22Rv1 (cell line): ENCODE data around the gene BHLHE23.

ENCODE experiments used
- ZFX ChIP-seq: fragments of 450-650 bp; IDR thresholded peaks from 2 replicates; pipeline ENCODE4 v1.6.1; 2017; ENCODE audit warnings: antibody characterized with exemption, borderline replicate concordance
- TF ChIP-seq, protein P1 (sequence below): fragments of 450-650 bp; IDR thresholded peaks from 2 replicates; pipeline ENCODE4 v1.5.1; 2017; ENCODE audit warnings: mild to moderate bottlenecking

DNA sequence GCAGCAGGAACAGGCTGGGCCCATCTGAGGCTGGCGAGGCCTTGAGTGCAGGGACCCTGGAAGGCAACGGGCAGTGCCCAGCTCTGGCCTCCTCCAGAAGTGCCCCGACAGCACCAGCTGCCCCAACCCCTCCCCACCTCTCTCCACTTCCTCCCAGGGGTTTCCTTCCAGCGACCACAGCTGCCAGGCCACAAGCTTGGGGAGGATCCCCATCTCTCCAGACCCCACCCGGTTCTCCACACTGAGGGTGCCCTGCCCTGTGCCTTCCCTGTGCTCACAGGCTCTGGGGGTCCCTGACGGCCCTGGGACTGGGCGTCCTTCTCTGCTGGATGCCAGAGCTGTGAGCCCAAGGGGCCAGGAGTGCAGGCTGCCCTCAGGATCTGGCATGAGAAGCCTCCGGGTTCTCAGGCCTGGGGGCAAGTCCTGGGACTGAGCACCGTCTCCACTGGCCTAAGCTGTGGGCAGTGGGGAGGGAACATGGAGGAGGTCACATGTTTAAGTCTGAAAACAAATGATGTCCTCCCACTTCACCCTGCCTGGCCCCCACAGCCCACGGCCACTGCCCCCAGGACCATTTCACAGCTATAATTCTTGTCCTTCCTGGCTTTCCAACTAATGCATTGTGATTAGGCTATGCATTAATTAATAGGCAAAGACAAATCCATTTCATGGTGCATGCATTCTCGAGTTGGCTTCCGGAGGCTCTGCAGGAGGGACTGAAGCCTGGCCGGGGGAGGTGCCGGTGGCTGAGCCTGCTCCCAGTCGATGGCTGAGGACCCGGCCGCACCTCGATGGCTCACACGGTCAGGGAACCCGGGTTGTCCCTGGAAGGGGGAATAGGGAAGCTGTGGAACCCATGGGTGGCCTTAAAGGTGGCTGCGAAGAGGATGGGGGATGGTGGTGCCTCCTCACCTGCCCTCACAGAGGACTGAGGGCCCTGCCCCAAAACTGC, 24.4 kb downstream of the BHLHE23 start:
- TF ChIP-seq, protein P1, sequence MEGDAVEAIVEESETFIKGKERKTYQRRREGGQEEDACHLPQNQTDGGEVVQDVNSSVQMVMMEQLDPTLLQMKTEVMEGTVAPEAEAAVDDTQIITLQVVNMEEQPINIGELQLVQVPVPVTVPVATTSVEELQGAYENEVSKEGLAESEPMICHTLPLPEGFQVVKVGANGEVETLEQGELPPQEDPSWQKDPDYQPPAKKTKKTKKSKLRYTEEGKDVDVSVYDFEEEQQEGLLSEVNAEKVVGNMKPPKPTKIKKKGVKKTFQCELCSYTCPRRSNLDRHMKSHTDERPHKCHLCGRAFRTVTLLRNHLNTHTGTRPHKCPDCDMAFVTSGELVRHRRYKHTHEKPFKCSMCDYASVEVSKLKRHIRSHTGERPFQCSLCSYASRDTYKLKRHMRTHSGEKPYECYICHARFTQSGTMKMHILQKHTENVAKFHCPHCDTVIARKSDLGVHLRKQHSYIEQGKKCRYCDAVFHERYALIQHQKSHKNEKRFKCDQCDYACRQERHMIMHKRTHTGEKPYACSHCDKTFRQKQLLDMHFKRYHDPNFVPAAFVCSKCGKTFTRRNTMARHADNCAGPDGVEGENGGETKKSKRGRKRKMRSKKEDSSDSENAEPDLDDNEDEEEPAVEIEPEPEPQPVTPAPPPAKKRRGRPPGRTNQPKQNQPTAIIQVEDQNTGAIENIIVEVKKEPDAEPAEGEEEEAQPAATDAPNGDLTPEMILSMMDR = no peak
- TF ChIP-seq ZFX = no peak
